GM19463 (cell line): ENCODE results near the gene UGT2B17.

ENCODE experiments used
- ATAC-seq: cut with Tn5 transposase; IDR thresholded peaks from one replicate; pipeline ENCODE4 v1.9.1; 2021; ENCODE audit warnings: mild to moderate bottlenecking, moderate library complexity; ENCODE audit not compliant: unreplicated experiment

The UGT2B17 gene

GRCh38 chr4:68490826-68491457 is 85.2 kb downstream of the UGT2B17 start:
- no peak for ATAC-seq

- no peak for ATAC-seq
Measured at GRCh38 chr4:68489338-68489737, 86.8 kb downstream of the UGT2B17 start.
